Left kidney (tissue), 2 donors: ENCODE measurements around the gene ADIRF. TPM values are rescaled to one million over a fixed set of nuclear protein-coding genes. Genes with fewer than 3 reads are reported as not detected.
"Not testable (repeated sequence)": the region's sequence is repeated elsewhere in the genome, so short reads cannot be mapped to it uniquely, and the experiment has no call there.

Experiments used
- DNase-seq: peaks from one replicate; pipeline ENCODE4 v3.0.0-alpha.2; 2013
- polyA plus RNA-seq: library from polyadenylated mRNA; unstranded; fragments of 120-200 nt; gene quantifications from one replicate; pipeline ENCODE4 v1.2.1, GENCODE V29; 2013; ENCODE audit not compliant: insufficient read length

Gene ADIRF
- polyA plus RNA-seq, 1 donor = 8.9 TPM

DNA sequence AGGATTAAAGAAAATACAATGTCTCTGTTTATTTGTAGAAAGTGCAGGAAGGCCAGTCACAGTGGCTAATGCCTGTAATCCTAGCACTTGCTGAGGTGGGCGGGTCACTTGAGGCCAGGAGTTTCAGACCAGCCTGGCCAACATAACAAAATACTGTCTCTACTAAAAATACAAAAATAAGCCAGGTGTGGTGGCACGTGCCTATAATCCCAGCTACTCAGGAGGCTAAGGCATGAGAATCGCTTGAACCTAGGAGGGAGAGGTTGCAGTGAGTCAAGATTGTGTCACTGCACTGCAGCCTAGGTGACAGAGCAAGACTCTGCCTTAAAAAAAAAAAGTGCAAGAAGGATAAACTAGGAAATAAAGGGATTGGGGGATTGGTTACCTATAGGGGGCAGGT lies 10.2 kb downstream of the ADIRF start:
- not testable (repeated sequence) for DNase-seq

DNA sequence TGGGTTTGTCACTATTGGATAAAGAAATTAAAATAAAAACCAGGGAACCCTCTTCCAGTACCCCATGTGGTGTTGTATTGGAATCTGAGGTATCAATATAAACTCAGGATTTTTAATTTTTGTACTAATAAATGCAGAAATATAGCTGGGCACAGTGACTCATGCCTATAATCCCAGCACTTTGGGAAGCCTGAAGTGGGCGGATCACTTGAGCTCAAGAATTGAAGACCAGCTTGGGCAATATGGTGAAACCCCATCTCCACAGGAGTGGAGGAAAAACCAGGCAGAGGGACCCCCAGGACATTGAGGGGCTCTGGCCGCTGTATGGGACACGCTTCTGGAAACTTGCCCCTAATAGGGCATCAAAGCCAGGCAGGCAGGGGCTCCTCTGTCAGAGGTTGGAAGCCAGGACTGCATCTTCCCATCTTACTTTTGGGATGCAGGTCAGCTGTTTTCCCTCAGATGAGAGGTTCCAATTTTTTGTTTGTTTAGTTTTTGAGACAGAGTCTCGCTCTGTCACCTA lies 11.1 kb downstream of the ADIRF start:
- no peak for DNase-seq

DNA sequence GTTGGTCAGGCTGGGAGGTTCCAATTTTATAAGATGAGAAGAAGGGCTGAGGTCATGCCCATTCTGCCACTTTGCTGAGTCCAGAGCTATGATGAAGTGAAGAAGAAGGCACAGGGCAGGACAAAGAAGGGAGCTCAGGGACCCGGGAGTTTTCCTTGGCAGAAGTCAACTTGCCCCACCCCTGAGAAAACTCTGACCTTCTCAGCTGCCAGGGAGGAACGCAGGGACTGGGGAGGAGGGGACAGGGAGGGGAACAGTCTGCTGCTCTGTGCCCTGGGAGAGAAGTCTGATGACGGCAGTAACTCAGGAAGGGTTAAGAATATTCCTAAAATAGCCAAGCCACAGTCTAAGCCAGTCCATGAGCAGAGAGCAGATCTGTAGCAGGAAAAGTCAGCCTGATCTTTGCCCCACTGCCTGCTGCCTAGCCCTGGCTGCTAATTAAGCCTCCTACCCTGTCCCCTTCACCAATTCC lies 11.7 kb downstream of the ADIRF start:
- DNase-seq = no peak

DNA sequence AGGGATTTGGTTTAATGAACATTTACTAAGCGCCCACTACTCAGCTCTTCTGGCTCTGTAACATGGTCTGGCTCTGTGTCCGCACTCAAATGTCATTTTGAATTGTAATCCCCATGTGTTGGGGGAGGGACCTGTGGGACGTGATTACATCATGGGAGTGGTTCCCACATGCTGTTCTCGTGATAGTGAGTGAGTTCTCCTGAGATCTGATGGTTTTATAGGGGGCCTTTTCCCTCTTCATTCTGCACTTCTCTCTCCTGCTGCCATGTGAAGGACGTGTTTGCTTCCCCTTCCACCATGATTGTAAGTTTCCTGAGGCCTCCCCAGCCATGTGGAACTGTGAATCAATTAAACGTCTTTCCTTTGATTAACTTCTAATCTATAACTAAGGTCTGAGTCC lies 12.7 kb downstream of the ADIRF start:
- DNase-seq = not testable (repeated sequence)

DNA sequence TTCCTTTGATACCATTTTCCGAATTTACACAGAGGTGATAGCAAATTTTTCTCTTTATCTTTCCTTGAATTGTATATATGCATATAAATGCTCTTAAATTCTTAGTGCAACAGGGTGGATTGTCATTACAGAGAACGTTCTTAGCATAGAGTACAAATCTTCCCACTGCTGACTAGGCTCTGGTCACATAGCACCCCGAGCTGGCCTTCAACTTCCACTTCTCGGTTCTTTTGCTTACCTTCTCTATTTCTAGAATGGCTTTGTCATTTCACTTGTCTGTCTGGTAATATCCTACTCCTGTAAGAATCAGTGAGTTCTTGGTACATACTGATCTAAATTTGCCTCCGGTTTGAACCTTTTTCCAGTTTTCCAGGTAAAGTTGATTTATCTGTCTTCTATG lies 13.4 kb downstream of the ADIRF start:
- DNase-seq = no peak

DNA sequence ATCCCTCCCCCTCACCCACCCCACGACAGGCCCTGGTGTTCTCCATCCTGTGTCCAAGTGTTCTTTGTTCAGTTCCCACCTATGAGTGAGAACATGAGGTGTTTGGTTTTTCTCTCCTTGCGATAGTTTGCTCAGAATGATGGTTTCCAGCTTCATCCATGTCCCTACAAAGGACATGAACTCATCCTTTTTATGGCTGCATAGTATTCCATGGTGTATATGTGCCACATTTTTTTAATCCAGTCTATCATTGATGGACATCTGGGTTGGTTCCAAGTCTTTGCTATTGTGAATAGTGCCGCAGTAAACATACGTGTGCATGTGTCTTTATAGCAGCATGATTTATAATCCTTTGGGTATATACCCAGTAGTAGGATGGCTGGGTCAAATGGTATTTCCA lies 16.2 kb downstream of the ADIRF start:
- not testable (repeated sequence) for DNase-seq

DNA sequence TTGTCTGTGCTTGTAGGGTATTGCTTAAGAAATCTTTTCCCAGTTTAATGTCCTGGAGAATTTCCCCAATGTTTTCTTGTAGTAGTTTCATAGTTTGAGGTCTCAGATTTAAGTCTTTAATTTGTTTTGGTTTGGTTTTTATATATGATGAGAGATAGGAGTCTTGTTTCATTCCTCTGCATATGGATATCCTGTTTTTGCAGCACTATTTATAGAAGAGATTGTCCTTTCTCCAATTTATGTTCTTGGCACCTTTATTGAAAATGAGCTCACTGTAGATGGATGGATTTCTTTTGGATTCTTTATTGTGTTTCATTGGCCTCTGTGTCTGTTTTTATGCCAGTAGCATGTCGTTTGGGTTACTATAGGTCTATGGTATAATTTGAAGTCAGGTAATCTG lies 20.2 kb downstream of the ADIRF start:
- no peak for DNase-seq

DNA sequence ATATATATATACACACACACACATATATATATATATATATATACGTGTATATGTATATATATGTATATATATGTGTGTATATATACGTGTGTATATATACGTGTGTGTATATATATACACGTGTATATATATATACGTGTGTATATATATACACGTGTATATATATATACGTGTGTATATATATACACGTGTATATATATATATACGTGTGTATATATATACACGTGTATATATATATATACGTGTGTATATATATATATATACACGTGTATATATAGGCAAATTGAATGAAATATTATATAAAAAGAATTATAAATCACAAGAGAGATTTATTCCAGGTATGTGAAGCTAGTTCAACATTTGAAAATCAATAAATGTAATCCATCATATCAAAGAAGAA lies 23.1 kb downstream of the ADIRF start:
- not testable (repeated sequence) for DNase-seq

DNA sequence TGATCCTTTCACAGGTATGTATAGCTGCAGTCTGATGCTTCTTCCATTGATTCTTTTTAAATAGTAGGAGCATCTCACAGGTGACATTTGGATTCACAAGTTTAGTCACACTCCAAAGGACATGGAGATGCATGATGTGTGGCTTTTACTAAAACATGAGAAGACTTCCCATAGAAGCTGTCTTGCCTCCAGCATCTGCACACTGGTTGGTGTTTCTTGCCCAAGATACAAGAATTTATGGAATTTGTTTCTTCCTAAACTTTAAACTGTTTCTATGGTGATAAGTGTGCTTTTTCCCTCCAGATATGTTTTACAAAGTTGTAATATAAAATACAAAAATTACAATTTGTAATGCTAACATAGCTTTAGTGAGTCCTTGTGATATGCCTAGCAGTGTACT lies 24.2 kb downstream of the ADIRF start:
- DNase-seq = no peak

DNA sequence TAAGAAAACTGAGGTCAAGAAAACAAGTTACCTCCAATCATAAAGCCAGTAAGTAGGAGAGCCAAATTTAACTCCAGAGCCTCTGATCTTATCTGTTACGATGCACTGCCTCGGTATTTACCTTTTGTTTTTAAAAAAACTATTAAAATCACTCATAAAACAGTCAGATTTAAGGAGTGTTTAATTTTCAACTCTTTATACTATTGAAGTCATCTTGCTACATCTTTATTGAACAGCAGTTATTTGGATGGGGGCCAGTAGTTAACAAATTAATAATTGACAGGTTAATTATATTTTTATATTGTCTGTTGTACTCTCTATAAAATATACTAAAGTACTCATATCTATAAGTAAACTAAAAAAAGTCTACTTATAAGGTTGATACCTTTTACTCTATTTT lies 24.6 kb downstream of the ADIRF start:
- DNase-seq = no peak

DNA sequence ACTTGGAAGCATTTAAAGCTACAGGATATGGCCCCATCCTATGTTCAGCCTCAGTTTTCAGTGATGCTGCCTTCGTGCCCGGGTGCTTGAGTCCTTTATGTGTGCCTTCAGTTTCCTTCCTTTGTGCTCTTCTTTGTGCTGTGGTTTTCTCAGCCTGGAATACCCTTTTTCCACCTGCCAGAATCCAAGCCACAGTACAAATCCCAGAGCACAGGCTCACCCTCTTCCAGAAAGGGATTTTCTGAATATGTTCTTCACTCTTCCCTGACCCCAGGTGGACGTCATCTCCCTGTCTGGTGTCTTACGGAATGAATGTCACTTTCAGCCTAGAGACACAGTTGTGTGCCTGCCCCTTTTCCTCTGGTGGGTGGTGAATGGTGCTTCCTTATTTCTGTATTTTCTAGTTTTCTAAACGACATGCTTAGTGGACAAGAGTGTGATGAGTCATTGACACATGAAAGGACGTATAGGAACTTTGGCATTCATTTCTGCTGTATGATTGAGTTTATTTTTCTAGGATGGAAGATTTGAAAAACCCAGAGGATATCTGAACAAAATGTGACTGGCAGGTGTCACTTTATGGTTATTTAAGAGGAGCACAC lies 31.6 kb downstream of the ADIRF start:
- DNase-seq = not testable (repeated sequence)

DNA sequence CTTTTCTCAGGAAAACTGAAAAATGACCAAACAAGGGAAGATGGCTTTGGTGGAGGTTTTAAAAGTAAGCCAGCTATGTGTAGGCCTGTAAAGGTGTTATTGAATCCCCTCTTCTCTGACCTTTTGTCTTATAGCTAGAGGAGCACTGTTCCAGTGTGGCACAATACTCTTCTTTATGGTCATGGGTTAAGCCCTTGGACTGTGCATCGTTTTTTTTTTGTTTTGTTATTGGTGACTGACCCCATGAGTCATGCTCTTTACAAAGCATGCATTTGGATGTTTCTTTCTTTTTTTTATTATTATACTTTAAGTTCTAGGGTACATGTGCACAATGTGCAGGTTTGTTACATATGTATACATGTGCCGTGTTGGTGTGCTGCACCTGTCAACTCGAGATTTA lies 32.2 kb downstream of the ADIRF start:
- no peak for DNase-seq

DNA sequence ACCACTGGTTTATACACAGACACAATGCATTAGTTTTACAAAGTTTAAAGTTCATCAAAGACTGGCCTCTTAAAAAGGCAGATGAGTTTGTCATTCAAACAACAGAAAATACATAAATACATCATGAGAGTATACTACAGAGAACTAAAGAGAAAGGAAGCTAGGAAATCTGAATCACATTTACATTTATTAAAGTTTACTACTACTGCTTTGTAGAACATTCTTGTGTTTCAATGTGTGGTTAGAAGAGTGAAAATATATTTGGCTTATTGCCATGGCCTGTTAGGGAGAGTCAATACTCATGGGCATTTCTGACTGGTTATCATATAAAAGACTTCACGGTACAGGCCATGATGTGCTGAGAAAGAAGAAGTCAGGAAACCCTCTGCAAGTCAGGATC lies 38.8 kb downstream of the ADIRF start:
- DNase-seq = not testable (repeated sequence)

DNA sequence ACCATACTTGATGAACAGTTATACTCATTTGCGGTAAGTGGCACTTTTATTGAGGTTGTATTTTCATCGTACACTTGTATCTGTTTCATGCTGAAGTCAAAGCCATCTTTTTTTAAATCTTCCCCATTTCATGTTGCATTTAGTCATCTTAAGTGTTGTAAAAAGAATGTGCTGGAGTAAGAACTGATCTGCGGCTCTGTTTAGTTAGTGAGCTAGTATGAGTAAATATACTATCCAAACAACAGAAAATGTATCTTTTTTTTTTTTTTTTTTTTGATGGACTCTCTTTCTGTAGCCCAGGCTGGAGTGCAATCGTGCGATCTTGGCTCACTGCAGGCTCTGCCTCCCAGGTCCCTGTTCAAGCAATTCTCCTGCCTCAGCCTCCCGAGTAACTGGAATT lies 39.4 kb downstream of the ADIRF start:
- DNase-seq = not testable (repeated sequence)

DNA sequence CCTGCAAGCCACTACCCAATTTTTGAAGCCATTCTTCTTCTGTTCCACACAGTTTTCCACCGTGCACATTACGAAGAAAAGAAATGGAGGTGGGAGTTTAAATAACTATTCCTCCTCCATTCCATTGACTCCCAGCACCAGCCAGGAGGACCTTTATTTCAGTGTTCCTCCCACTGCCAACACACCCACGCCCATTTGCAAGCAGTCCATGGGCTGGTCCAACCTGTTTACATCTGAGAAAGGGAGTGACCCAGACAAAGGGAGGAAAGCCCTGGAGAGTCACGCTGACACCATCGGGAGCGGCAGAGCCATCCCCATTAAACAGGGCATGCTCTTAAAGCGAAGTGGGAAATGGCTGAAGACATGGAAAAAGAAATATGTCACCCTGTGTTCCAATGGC lies 40.0 kb downstream of the ADIRF start:
- not testable (repeated sequence) for DNase-seq

DNA sequence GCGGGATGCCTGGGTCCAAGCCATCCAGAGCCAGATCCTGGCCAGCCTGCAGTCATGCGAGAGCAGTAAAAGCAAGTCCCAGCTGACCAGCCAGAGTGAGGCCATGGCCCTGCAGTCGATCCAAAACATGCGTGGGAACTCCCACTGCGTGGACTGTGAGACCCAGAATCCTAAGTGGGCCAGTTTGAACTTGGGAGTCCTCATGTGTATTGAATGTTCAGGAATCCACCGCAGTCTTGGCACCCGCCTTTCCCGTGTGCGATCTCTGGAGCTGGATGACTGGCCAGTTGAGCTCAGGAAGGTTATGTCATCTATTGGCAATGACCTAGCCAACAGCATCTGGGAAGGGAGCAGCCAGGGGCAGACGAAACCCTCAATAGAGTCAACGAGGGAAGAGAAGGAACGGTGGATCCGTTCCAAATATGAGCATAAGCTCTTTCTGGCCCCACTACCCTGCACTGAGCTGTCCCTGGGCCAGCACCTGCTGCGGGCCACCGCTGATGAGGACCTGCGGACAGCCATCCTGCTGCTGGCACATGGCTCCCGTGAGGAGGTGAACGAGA lies 40.9 kb downstream of the ADIRF start:
- DNase-seq = not testable (repeated sequence)

DNA sequence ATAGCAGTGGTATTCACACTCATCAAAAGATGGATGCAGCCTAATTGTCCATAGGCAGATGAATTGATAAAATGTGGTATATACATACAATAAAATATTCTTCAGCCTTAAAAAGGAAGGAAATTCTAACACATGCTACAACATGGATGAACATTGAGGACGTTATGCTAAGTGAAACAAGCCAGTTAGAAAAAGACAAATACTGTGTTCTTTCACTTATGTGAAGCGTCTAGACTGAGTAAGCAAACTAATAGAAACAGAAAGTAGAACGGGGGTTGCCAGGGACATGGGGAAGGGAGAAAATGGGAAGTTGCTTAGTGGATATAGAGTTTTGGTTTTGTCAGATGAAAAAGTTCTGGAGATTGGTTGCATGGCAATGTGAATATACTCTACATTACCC lies 45.2 kb downstream of the ADIRF start:
- DNase-seq = not testable (repeated sequence)

DNA sequence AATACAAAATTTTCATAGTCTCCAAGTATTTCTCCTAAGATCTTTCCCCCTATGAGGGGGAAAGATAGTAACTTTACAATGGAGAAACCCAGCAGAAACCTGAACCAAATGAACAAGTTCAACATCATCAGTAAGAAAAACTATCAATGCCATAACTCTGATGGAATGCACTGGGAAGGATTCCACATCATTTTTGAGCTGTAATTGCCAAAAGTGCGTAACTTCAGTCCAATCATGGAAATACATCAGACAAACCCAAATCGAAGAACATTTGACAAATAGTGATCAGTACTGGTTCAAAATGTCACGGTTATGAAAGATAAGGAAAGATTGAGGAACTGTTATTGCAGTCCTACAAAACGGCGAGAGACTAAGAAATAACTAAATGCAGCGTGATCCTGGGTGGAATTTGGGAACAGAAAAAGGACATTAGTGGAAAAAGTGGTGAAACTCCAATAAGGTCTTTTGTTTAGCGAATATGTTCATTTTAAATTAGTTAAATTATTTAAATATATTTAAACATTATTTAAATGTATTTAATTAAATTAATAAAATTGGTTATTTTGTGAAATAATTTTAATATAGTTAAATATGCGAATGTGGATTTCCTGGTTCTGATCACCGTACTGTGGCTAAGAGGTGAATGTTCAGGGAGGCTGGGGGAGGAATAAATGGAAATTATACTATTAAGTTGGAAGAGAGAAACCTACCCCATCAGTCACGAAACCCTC lies 46.9 kb downstream of the ADIRF start:
- not testable (repeated sequence) for DNase-seq

DNA sequence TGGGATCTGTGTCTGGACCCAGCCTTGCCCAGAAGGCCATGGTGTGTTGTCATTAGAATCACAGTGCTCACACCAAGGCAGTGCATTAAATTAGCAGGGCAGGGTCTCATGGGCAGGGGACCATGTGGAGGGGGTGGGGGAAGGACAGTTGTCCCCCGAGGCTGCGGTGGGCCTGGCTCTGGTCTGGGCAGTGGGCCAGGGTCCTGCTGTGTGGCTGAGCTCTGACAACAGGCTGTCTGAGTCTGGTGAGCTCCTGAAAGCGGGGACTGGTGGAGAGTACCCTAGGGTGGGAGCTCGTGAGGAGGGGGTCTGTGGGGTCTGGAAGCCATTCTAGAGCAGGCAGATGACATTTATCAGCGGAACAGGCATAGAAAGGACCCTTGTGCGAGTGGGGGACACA lies 49.8 kb downstream of the ADIRF start:
- not testable (repeated sequence) for DNase-seq

DNA sequence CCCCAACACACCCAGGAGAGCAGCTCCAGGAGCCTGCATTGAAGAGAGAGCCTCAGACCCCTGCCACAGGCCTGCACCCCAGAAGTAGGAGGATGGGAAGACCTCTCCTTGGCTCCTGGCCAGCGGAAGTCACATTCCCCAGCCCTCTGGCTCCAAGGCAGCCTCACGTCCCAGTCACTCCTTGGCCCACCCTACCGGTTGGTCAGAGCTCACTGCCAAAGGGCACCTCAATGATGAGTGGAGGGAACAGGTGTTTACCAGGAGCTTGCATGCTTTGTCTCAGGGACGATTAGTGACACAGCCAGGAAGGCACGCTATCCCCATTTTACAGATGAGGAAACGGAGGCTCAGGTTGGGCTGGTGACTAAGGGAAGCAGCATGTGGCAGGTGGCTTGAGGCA lies 50.8 kb downstream of the ADIRF start:
- not testable (repeated sequence) for DNase-seq

DNA sequence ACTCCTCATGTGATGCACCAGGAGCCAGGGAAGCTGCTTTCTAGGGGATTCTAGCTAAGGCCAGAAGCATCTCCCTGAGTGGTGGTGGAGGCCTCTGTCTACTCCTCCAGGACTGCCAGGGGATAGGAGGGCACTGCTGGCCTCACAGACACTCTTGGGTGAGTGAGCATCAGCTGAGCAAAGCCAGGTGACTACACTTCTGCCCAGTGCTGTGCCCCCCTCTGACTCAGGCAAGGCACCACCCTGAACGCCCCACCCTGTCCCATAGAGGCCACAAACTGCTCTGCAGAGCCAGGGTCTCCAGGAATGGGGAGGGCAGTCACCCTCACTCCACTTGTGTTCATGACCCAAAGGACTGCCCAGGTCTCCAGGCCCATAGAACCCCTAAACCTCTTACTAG lies 51.2 kb downstream of the ADIRF start:
- DNase-seq = not testable (repeated sequence)

DNA sequence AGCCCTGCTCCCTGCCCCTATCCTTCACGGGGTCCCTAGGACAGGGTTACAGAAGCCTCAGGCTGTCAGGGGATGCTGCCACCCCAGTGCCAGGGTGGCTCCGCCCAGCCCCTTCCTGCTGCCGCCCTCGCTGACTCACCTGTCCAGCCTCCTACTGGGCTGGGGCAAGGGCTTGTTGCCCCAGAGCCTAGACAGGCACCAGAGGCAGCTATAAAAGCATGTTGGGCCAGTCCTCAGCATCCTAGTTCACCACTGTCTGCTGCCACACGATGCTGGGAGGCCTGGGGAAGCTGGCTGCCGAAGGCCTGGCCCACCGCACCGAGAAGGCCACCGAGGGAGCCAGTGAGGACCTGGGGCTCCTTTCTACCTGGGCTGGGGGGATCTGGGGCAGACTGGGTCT lies 51.8 kb downstream of the ADIRF start, which contains the start of gene FAM25A:
Gene FAM25A (plus strand): TSS at position 239 of the 400 bp plus-strand sequence. CDS start 31 bp downstream, at position 270.
- not testable (repeated sequence) for DNase-seq
